ENCODE results near the gene OR2M2. TPM values are rescaled to one million over a fixed set of nuclear protein-coding genes. Genes with fewer than 3 reads are reported as not detected.

Gene OR2M2
- total and polyA plus RNA-seq, 2 experiments from 2014 or later, result not detected

DNA sequence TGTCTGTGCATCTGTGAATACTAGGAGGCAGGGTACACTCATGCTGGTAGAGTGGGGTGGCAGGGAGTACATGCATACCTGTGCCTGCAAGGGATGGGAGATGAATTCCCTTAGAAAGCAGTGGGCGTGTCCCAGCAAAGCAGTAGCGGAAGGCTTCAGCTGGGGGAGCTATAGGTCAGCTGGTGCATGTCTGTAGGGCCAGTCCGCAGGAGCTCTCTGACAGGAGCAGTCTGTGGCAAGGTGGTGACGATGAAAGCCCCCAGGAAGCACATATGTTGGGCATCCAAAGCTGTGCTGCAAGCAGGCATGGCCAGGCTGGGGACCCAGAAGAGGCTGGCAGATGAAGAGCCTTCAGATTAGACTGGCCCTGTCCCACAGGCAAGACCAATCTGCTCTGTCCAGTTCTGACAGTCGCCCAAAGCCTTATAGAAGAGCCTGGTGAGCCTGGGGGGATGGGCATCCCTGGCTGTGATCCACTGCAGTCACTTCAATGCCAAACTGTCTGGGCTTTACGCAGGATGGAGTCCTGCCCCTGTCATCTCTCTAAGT, 54.8 kb downstream of the OR2M2 start:
- no peaks in the 10 kb centered on the region for H4K20me1 ChIP-seq (ENCODE audit: insufficient read depth)
- no peak overlapping the region for H3K4me3 ChIP-seq
- no peaks in the 10 kb centered on the region for H3K4me1 ChIP-seq (ENCODE audit: insufficient read depth)
- no peak for DNase-seq
- H3K79me2 ChIP-seq (ENCODE audit: insufficient read depth), result no peaks in the 10 kb centered on the region
- H3K4me2 ChIP-seq (ENCODE audit: unreplicated experiment), result no peak overlapping the region
- no peaks in the 10 kb centered on the region for H3K9me3 ChIP-seq (ENCODE audit: low read depth)
- no peaks in the 10 kb centered on the region for H3K27me3 ChIP-seq (replicated peaks; ENCODE audit: insufficient read depth)
- no peaks in the 10 kb centered on the region for H3K9me2 ChIP-seq (ENCODE audit: insufficient read depth)
- WGBS, 2 experiments (ENCODE audit: low coverage in 1 of 2, low lambda C conversion rate in 2 of 2, missing lambda C conversion rate in 2 of 2), result 20 to 23% methylated on average over 6 of the region's 6 CpGs
- H3K36me3 ChIP-seq (ENCODE audit: low read depth), result no peaks in the 10 kb centered on the region
- H2AFZ ChIP-seq, result no peak overlapping the region
- in situ Hi-C loops (cut with MboI), result no loop called here
- H3F3A ChIP-seq (ENCODE audit: insufficient read depth), result no peaks in the 10 kb centered on the region
- H3K27ac ChIP-seq, result no peak overlapping the region
- TF ChIP-seq EZH2phosphoT487 (IDR thresholded peaks at IDR 0.05; ENCODE audit: insufficient read depth, low read depth), result no peak
- no peak for TF ChIP-seq EZH2 (IDR thresholded peaks at IDR 0.05; ENCODE audit: insufficient read depth, poor library complexity, severe bottlenecking)
- H3K9ac ChIP-seq, result no peak overlapping the region

Other genes starting within 250 kb of the OR2M2 start
- not detected in 2 replicates for gene OR2AJ1, start 249.9 kb upstream of the OR2M2 start, total RNA-seq (2014; rRNA removed; shearing (Covaris generic))
- not detected in 2 replicates for gene OR2AJ1, start 249.9 kb upstream of the OR2M2 start, polyA plus RNA-seq (2016; fragmentation: Nextera tagmentation; extraction: Ambion mirVana)
- gene OR2L8, start 226.0 kb upstream of the OR2M2 start, total RNA-seq (2014; rRNA removed; shearing (Covaris generic)), result not detected in 2 replicates
- not detected in 2 replicates for gene OR2L8, start 226.0 kb upstream of the OR2M2 start, polyA plus RNA-seq (2016; fragmentation: Nextera tagmentation; extraction: Ambion mirVana)
- gene OR2AK2, start 209.6 kb upstream of the OR2M2 start, total RNA-seq (2014; rRNA removed; shearing (Covaris generic)), result not detected in 2 replicates
- not detected in 2 replicates for gene OR2AK2, start 209.6 kb upstream of the OR2M2 start, polyA plus RNA-seq (2016; fragmentation: Nextera tagmentation; extraction: Ambion mirVana)
- not detected in 2 replicates for gene OR2L5, start 161.2 kb upstream of the OR2M2 start, total RNA-seq (2014; rRNA removed; shearing (Covaris generic))
- gene OR2L5, start 161.2 kb upstream of the OR2M2 start, polyA plus RNA-seq (2016; fragmentation: Nextera tagmentation; extraction: Ambion mirVana), result not detected in 2 replicates
- not detected in 2 replicates for gene OR2L2, start 144.8 kb upstream of the OR2M2 start, total RNA-seq (2014; rRNA removed; shearing (Covaris generic))
- gene OR2L2, start 144.8 kb upstream of the OR2M2 start, polyA plus RNA-seq (2016; fragmentation: Nextera tagmentation; extraction: Ambion mirVana), result not detected in 2 replicates
- not detected in 2 replicates for gene OR2L3, start 128.0 kb upstream of the OR2M2 start, total RNA-seq (2014; rRNA removed; shearing (Covaris generic))
- gene OR2L3, start 128.0 kb upstream of the OR2M2 start, polyA plus RNA-seq (2016; fragmentation: Nextera tagmentation; extraction: Ambion mirVana), result not detected in 2 replicates
- gene OR2L13, start 79.6 kb upstream of the OR2M2 start, total RNA-seq (2014; rRNA removed; shearing (Covaris generic)), result not detected in 2 replicates
- not detected in 2 replicates for gene OR2L13, start 79.6 kb upstream of the OR2M2 start, polyA plus RNA-seq (2016; fragmentation: Nextera tagmentation; extraction: Ambion mirVana)
- not detected in 2 replicates for gene OR2M5, start 29.7 kb upstream of the OR2M2 start, total RNA-seq (2014; rRNA removed; shearing (Covaris generic))
- not detected in 2 replicates for gene OR2M5, start 29.7 kb upstream of the OR2M2 start, polyA plus RNA-seq (2016; fragmentation: Nextera tagmentation; extraction: Ambion mirVana)
- not detected in 2 replicates for gene OR2M3, start 22.4 kb downstream of the OR2M2 start, total RNA-seq (2014; rRNA removed; shearing (Covaris generic))
- gene OR2M3, start 22.4 kb downstream of the OR2M2 start, polyA plus RNA-seq (2016; fragmentation: Nextera tagmentation; extraction: Ambion mirVana), result not detected in 2 replicates
- not detected in 2 replicates for gene OR2M4, start 56.6 kb downstream of the OR2M2 start, total RNA-seq (2014; rRNA removed; shearing (Covaris generic))
- not detected in 2 replicates for gene OR2M4, start 56.6 kb downstream of the OR2M2 start, polyA plus RNA-seq (2016; fragmentation: Nextera tagmentation; extraction: Ambion mirVana)
- not detected in 2 replicates for gene OR2T33, start 103.2 kb downstream of the OR2M2 start, total RNA-seq (2014; rRNA removed; shearing (Covaris generic))
- gene OR2T33, start 103.2 kb downstream of the OR2M2 start, polyA plus RNA-seq (2016; fragmentation: Nextera tagmentation; extraction: Ambion mirVana), result not detected in 2 replicates
- gene OR2T12, start 128.6 kb downstream of the OR2M2 start, total RNA-seq (2014; rRNA removed; shearing (Covaris generic)), result not detected in 2 replicates
- not detected in 2 replicates for gene OR2T12, start 128.6 kb downstream of the OR2M2 start, polyA plus RNA-seq (2016; fragmentation: Nextera tagmentation; extraction: Ambion mirVana)
- gene OR2M7, start 149.7 kb downstream of the OR2M2 start, total RNA-seq (2014; rRNA removed; shearing (Covaris generic)), result not detected in 2 replicates
- gene OR2M7, start 149.7 kb downstream of the OR2M2 start, polyA plus RNA-seq (2016; fragmentation: Nextera tagmentation; extraction: Ambion mirVana), result not detected in 2 replicates
- gene OR14C36, start 174.0 kb downstream of the OR2M2 start, total RNA-seq (2014; rRNA removed; shearing (Covaris generic)), result not detected in 2 replicates
- gene OR14C36, start 174.0 kb downstream of the OR2M2 start, polyA plus RNA-seq (2016; fragmentation: Nextera tagmentation; extraction: Ambion mirVana), result not detected in 2 replicates
- not detected in 2 replicates for gene OR2T4, start 186.8 kb downstream of the OR2M2 start, total RNA-seq (2014; rRNA removed; shearing (Covaris generic))
- gene OR2T4, start 186.8 kb downstream of the OR2M2 start, polyA plus RNA-seq (2016; fragmentation: Nextera tagmentation; extraction: Ambion mirVana), result not detected in 2 replicates
- not detected in 2 replicates for gene OR2T6, start 200.9 kb downstream of the OR2M2 start, total RNA-seq (2014; rRNA removed; shearing (Covaris generic))
- gene OR2T6, start 200.9 kb downstream of the OR2M2 start, polyA plus RNA-seq (2016; fragmentation: Nextera tagmentation; extraction: Ambion mirVana), result not detected in 2 replicates
- gene OR2T1, start 228.2 kb downstream of the OR2M2 start, total RNA-seq (2014; rRNA removed; shearing (Covaris generic)), result not detected in 2 replicates
- not detected in 2 replicates for gene OR2T1, start 228.2 kb downstream of the OR2M2 start, polyA plus RNA-seq (2016; fragmentation: Nextera tagmentation; extraction: Ambion mirVana)

Measured in GM23248 (cell line).